Effector CD4-positive, alpha-beta T cell (primary cell): Measurements from ENCODE around the gene GINS1.
"Not testable (repeated sequence)": the region's sequence is repeated elsewhere in the genome, so short reads cannot be mapped to it uniquely, and the experiment has no call there.

Experiments
- DNase-seq: peaks from one replicate; pipeline ENCODE4 v3.0.0-alpha.2; 2020

The GINS1 gene

DNA sequence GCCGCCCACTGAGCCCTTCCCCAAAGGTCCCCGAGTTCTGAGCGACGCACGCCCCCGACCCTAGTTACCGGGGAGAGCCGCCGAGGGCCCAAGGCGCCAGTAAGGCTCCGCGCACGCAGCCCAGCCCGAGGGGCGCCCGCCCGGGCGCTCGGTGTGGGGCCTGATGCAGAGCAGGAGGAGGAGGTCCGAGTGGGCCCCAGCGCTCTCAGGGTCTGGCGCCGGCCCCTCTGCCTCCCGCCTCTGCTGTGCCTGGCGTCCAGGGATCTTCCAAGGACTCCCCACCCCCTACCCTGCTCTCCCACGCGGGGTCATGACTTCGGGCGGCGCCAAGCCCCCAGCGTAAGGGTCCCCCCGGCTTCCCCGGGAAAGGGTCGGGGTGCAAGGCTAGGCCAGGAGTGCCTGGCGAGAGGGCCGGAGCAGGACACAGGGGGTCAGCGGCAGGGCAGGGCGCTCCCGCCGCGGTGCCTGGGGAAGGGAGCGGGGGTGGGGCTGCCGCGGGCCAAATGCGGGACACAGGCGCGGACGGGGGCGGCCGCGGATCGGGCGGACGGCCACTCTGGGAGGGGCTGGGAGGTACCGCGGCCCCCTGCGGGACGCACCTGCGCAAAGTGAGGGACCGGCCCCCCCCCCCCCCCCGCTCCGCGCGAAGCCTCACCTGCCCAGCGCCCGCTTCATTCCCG is 17.5 kb upstream of the GINS1 start:
- peak; percentile 4 for DNase-seq

DNA sequence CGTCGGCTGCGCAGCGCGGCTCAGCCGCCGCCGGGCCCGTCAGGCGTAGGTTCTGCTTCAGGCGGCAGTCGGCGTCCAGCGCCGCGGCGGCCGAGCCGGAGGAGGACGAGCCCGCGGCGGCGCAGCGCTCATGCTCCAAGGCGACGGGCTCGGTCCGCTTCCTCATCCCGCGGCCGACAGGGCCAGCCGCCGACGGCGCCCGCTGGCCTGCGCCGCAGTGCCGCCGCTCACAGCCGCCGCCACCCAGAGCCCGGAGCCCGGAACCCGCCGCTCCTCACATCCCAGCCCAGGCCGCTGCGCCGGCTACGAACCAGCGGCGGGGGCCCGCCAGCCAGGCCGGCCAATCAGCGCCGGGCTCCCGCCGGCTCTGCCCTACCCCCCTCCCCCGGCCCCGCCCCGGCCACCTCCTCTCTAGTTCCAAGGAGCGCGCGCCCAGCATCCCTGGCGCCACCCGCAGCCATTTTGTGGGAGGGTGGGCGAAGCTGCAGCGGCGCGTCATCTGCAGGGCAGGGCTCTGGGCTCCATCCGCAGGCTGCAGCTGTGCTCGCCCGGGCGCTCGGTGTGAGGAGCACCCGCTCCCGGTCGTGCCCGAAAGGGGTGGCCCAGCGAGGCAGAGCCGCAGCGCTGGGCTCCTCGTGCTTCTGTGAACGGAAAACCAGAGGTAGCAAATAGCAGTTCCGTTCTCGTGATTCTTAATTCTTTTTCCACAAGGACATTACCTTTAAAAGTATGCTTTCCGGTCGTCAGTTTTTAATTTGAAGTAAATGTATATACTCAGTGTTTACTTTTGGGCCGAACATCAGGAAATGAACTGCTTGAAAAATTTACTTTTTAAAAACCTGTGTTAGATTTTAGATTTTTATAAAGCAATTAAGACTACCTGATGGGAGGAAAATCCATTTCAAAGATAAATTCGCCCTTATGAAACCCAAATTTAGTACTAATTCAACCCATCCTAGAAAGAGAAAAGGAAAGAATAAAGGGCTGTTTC is 16.6 kb upstream of the GINS1 start, which contains the start of gene ABHD12:
TSS of gene ABHD12 (minus strand) at position 298 of the 991 bp plus-strand sequence. CDS start at position 166, 132 bp downstream.
- DNase-seq: peak; percentile 93

- no peak for DNase-seq
These were observed 13.2 kb upstream of the GINS1 start for GRCh38 chr20:25394276-25394675.

- DNase-seq: no peak
These were observed 12.5 kb upstream of the GINS1 start for GRCh38 chr20:25394996-25395395.

- DNase-seq: no peak
These were observed 10.4 kb upstream of the GINS1 start for GRCh38 chr20:25397096-25397495.

DNA sequence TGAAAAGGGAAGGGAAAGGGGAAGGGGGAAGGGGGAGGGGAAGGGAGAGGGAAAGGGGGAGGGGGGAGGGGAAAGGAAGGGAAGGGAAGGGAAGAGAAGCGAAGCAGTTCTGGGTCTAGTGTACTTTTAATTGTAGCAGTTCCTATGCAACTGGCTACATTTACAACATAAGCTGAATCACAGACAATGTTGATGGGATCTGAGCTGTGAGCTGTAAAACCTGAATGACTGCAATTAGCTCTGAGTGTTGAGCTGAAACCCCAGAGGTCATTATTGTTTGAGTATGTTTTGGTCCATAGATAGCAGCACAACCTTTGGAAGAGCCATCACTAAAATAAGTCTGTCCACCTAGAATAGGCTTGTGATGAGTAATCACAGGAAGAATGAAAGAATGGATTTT is 9.7 kb upstream of the GINS1 start:
- no peak for DNase-seq

DNA sequence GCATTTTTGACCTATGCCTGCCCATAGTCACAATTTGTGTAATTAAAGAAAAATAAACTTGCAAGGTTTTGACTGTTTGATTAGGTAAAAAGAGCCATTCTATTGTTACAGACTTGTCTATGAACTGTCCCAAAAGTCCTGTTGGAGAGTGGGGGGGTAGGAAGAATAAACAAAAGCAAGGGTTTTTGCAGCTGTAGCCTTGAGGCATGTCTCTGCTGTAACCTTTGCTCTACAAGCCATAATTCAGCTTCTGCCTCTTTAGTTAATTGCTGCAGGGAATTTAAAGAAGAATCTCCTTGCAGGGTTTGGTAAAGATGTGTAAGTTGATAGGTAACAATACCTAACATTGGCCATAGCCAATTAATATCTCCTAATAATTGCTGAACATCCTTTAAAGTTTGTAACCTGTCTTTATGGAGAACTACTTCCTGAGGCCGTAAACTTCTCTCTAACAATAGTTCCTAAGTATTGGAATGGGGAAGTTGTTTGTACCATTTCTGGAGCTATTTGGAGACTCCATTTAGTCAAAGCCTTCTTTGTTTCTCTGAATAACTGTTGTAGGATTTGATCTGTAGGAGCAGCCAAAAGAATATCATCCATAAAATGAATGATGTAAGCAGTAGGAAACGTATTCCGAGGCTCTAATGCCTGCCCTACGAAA is 9.0 kb upstream of the GINS1 start:
- DNase-seq: no peak

DNA sequence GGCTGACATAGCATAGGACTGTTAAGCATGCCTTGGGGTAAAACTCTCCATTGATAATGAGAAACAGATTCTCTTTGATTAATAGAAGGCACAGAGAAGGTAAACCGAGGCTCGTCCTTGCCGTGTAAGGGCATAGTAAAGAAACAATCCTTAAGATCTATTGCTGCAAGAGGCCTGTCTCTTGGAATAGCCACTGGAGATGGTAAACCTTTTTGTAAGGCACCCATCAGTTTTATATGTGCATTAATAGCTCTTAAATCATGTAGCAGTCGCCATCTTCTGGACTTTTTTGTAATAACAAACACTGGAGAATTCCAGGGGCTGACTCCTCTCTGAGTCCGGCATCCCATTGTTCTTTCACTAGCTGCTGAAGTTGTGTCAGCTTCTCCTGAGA is 8.4 kb upstream of the GINS1 start:
- no peak for DNase-seq

GRCh38 chr20:25400291-25400732 is 7.2 kb upstream of the GINS1 start:
- DNase-seq: not testable (repeated sequence)

GRCh38 chr20:25402583-25402982 is 4.9 kb upstream of the GINS1 start:
- no peak for DNase-seq

GRCh38 chr20:25408170-25408547 is 686 bp downstream of the GINS1 start:
- DNase-seq: no peak

DNA sequence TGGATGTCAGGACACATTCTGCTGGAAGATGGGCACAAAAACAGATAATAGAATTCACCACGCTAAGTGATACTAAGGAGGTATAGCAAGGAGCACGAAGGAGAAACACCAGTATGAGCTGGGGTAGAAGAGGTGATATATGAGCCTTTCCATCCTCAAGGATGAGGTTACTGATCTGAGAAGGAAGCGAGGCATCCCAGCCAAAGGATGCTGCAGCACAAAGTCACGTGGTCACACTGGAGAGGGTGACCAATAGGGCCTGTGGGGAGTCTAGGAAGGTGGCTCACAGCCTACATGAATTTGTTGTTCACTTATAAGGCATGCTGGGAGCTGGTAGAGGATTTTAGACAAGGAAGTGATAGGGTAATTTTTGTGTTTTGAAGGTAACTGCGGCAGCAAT is 1.4 kb downstream of the GINS1 start:
- DNase-seq: no peak

DNA sequence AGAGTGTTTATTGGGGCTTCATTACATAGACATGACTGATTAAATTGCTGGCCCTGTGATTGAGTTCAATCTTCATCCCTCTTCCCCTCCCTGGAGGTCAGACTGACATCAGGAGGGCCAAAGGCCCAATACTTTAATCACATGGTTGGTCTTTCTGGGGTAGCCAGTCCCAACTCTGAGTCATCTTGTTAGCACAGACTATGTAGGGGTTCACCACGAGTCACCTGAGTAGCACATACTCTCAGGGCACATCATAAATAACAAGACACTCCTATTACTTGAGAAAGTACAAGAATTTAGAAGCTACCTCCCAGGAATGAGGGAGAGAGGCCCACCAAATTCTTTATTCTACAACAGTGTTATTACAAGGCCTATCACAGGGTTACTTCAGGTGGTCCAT is 11.3 kb downstream of the GINS1 start:
- no peak for DNase-seq

GRCh38 chr20:25421102-25421501 is 13.6 kb downstream of the GINS1 start:
- DNase-seq: no peak

GRCh38 chr20:25422032-25422431 is 14.6 kb downstream of the GINS1 start:
- no peak for DNase-seq

DNA sequence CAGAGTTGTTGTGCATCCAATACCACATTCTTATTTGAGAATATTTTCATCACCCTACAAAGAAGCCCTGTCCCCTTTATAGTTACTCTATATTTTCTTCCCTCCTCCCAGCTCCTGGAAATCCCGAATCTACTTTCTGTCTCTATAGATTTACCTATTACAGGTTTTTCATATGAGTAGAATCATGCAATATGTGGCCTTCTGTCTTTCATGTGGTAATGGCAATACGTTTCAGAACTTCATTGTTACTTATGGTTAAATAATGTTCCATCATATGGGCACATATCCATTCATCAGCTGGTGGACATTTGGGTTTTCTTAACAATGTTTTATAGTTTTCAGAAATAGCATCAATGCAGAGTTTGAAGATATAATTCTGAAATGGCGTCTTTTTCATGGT is 17.1 kb downstream of the GINS1 start:
- DNase-seq: no peak

- DNase-seq: no peak
These were observed 29.7 kb downstream of the GINS1 start for GRCh38 chr20:25437153-25437581.

DNA sequence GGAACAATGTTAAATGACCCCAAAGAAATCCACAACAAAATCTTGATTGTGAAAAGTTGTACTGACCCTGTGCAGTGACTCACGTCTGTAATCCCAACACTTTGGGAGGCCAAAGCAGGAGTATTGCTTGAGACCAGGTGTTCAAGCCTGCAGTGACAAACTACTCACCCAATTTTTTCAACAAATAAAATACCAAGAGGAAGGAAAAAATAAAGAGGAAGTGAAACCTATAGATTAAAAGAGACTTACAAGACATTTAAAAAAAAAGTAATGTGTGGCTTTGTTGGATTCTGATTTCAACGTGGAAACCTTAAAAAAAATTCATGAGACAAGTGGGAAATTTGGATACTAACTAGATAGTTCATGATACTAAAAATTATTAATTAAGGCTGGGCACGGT is 31.9 kb downstream of the GINS1 start:
- no peak for DNase-seq

DNA sequence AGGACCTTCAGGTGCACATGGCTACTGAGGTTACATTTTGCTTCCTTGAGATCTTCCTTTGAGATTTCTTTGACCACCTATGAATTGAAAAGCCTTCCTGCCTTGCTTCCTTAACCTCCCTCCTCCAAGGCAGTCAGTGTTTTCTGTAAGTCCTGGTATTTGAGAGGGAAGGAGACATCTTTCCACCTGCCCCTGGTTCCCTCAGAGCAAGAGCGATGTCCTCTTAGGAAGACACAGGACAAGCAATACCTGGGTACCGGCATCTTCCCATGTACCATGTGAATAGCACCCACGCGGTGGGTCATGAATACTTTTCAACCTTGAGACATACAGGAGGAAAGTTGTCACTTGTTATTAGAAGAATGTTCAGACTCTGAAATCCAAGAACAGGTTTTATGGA is 37.1 kb downstream of the GINS1 start:
- no peak for DNase-seq

DNA sequence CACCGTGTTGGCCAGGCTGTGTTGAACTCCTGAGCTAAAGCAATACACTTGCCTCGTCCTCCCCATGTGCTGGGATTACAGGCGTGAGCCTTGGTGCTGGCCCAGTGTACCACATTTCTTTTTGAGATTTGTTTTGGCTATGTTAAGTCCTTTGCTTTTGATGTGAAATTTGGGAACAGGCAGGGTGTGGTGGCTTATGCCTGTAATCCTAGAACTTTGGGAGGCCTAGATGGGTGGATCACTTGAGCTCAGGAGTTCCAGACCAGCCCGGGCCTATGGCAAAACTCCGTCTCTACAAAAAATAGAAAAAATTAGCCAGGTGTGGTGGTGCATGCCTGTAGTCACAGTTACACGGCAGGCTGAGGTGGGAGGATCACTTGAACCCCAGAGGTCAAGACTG is 40.2 kb downstream of the GINS1 start:
- DNase-seq: no peak

DNA sequence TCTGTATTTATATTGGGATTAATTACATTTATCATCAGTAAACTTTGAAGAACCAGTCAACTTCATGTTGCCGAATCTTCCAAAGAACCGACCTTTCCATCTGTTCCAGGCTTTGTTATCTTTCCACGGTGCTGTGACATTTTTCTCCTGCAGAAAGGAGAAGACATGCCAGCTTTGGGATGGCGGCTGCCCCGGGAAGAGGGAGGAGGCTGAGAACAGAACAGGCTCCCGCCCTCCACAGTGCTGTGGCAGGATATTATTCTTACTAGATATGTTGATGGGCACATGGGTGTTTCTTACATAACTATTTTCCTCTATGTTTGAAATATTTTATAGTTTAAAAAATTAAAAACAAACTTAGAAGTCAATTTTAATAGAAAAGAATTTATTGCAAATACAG is 44.9 kb downstream of the GINS1 start:
- DNase-seq: no peak

GRCh38 chr20:25453035-25453810 is 45.8 kb downstream of the GINS1 start:
- no peak for DNase-seq
